Measurements from ENCODE around the gene NAALADL2.

DNA sequence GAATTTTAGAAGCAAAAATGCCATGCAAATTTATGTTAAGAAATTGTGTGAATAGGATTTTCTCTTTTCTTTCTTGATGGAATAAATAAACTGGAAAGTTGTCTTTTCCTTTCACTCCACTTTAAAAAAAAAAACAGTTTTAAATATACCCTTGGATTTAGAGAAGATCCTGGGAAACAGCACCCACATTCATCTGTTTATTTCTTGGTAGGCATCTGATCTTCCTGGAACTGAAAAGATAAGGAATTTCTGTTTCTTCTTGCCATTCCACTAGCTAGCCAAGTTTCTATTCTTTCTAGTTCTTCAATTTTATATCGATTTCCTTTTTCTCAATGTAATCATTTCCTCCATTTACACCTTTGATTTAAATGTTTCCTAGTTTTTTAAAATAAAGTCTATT lies 420.8 kb downstream of the NAALADL2 start:
- TF ChIP-seq, protein P1, sequence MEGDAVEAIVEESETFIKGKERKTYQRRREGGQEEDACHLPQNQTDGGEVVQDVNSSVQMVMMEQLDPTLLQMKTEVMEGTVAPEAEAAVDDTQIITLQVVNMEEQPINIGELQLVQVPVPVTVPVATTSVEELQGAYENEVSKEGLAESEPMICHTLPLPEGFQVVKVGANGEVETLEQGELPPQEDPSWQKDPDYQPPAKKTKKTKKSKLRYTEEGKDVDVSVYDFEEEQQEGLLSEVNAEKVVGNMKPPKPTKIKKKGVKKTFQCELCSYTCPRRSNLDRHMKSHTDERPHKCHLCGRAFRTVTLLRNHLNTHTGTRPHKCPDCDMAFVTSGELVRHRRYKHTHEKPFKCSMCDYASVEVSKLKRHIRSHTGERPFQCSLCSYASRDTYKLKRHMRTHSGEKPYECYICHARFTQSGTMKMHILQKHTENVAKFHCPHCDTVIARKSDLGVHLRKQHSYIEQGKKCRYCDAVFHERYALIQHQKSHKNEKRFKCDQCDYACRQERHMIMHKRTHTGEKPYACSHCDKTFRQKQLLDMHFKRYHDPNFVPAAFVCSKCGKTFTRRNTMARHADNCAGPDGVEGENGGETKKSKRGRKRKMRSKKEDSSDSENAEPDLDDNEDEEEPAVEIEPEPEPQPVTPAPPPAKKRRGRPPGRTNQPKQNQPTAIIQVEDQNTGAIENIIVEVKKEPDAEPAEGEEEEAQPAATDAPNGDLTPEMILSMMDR (IDR thresholded peaks at IDR 0.05) = no peak
- no peak for TF ChIP-seq POLR2A (IDR thresholded peaks at IDR 0.05)
